IgD-negative memory B cell (primary cell): Measurements from ENCODE around the gene LGR4. TPM values are rescaled to one million over a fixed set of nuclear protein-coding genes. Genes with fewer than 3 reads are reported as not detected.
A peak's percentile ranks its signal among the peaks of the same experiment; 100 is the strongest.

Source experiments
- H3K27ac Mint-ChIP-seq, 3 donors: one replicate each; pipeline ENCODE4 v1.8.0; 2020 to 2022; ENCODE audit warnings: mild to moderate bottlenecking in 3 of 3, mixed read lengths in 3 of 3, moderate library complexity in 1 of 3
- H3K27me3 Mint-ChIP-seq: one replicate; pipeline ENCODE4 v1.8.0; 2021; ENCODE audit warnings: mixed read lengths
- H3K36me3 Mint-ChIP-seq: one replicate; pipeline ENCODE4 v1.8.0; 2020; ENCODE audit warnings: mild to moderate bottlenecking, mixed read lengths
- H3K4me1 Mint-ChIP-seq, 3 donors: one replicate each; pipeline ENCODE4 v1.8.0; 2020 to 2022; ENCODE audit warnings: mixed read lengths in 3 of 3, mild to moderate bottlenecking in 1 of 3
- H3K4me3 Mint-ChIP-seq, 4 donors: one replicate each; pipeline ENCODE4 v1.8.0; 2020 to 2022; ENCODE audit warnings: mild to moderate bottlenecking in 4 of 4, mixed read lengths in 4 of 4, moderate library complexity in 3 of 4
- H3K9me3 Mint-ChIP-seq, 3 donors: one replicate each; pipeline ENCODE4 v1.8.0; 2020 to 2021; ENCODE audit warnings: mixed read lengths in 3 of 3, mild to moderate bottlenecking in 1 of 3
- polyA plus RNA-seq: library from polyadenylated mRNA; unstranded; fragments of 300-500 nt; fragmentation: Illumina TruSeq; gene quantifications from one replicate; pipeline ENCODE4 v1.2.3, GENCODE V29; 2021

The LGR4 gene
- polyA plus RNA-seq, 1 donor from 2014 or later, result 0.55 TPM

DNA sequence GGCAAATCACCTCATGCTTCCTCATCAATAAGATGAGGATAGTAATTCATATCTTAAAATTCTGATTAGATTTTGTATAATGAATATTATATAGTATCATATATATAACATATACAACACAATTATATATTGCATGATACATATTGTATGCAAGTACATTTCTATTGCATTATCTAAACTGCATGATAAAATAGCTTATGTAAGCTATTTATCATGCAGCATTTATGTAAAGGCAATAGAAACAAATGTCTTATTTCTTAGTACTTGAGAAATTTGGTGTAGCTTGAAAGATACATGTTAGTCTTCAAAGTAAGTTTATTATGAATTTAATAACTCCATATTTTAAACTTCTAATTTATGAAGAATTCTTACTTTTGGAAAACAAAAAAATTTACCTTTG lies 28.5 kb upstream of the LGR4 start:
- Mint-ChIP-seq H3K4me3 (no peak overlapping the region), H3K27ac (no peak overlapping the region), H3K36me3 (no peaks in the 10 kb centered on the region), H3K27me3 (no peaks in the 10 kb centered on the region), H3K4me1 (peaks cover 22 to 27% (median 27%) of the 10 kb centered on the region in 3 donors), H3K9me3 (no peaks in the 10 kb centered on the region)

DNA sequence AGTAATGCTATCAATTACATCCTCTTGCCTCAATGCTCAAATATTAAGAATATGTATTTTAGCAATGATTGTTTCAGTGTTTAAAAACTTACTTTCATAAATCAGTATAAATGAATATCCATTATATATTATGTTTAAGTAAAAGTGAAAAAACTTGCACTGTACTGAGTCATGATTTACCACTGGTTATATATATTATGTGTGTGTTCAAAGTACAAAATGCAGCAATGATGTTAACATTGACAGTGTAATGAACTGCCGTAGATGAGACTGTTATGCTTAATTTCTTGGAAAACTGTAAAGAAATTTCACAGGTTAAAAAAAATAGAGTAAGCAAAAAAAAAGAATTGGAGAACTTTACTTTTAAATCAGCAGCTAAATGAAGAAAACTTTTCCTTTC lies 25.3 kb upstream of the LGR4 start:
- Mint-ChIP-seq H3K4me1 (peaks cover 6 to 13% (median 11%) of the 10 kb centered on the region in 3 donors), H3K27ac (no peak overlapping the region), H3K36me3 (no peaks in the 10 kb centered on the region), H3K9me3 (no peaks in the 10 kb centered on the region), H3K27me3 (no peaks in the 10 kb centered on the region), H3K4me3 (no peak overlapping the region)

DNA sequence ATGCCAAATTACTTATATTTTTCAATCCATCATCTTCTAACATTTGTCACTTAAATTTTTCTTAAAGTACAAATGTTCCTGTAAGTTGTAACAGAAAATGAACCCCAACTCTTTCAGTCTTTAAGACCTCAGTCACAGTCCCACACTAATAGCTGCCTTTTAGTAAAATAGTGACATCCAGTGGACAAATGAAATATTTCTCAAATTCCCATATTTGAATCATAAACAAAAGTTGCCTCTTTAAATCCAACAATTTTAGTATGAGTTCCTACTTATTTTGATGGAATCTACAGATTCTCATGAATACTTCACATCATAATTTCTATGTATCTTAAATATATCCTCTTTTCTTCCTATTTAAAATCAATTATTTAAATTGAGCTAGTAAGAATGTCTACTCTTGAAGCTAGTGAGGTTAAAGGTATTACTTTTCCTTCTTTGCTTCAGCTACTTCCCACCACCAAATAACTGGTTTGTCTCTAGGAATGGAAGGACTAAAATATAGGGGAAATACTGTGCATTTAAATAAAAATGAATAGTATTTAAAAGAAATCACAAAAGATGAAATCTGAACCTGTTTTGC lies 24.8 kb upstream of the LGR4 start:
- Mint-ChIP-seq H3K27ac (no peak overlapping the region), H3K4me1 (peaks cover 4 to 13% (median 8%) of the 10 kb centered on the region in 3 donors), H3K27me3 (no peaks in the 10 kb centered on the region), H3K9me3 (no peaks in the 10 kb centered on the region), H3K4me3 (no peak overlapping the region), H3K36me3 (no peaks in the 10 kb centered on the region)

DNA sequence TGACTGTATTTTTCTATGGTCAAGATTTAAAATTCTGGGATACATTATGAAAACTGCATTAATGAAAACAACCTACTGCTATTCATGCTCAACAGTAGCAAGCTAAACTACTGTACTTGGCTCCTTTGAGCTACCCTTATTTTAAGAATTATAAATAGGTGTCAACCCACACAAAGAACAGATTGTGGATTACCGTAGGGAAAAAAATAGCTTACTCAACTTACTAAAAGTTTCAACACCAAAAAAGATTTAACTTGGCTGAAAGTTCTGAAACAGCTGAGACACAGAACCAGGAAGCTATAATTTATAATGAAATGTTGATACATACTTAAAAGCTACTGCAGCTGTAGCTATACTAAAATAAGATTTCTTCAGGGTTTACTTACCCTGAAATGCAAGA lies 23.9 kb upstream of the LGR4 start:
- Mint-ChIP-seq H3K36me3 (no peaks in the 10 kb centered on the region), H3K4me3 (no peak overlapping the region), H3K9me3 (no peaks in the 10 kb centered on the region), H3K27ac (no peak overlapping the region), H3K27me3 (no peaks in the 10 kb centered on the region), H3K4me1 (peaks cover 0 to 13% (median 4%) of the 10 kb centered on the region in 3 donors)

DNA sequence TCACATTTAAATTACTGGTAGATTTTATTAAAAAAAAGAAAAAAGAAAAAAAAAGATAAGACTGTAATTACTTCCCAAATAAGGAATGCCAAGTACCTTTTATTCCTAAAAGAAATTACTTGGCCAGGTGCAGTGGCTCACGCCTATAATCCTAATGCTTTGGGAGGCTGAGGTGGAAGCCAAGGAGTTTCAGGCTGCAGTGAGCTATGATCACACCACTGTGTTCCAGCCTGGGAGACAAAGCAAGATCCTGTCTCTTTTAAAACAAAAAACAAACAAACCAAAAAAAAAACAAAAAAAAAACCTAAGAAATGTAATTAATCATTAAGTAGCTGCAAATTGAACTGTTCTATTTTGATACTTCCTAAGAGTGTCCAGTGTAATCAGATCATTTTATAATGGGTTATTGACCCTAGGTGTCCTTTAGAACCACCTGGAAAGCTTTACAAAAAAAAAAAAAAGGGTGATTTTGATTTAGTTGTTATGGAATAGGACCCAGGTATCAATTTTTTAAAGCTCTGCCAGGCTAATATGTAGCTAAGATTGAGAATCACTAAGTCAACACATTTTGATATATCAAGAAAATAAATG lies 23.2 kb upstream of the LGR4 start:
- Mint-ChIP-seq H3K4me3 (no peak overlapping the region), H3K27ac (no peak overlapping the region), H3K27me3 (no peaks in the 10 kb centered on the region), H3K9me3 (no peaks in the 10 kb centered on the region), H3K36me3 (no peaks in the 10 kb centered on the region), H3K4me1 (peaks cover 0 to 13% (median 4%) of the 10 kb centered on the region in 3 donors)

DNA sequence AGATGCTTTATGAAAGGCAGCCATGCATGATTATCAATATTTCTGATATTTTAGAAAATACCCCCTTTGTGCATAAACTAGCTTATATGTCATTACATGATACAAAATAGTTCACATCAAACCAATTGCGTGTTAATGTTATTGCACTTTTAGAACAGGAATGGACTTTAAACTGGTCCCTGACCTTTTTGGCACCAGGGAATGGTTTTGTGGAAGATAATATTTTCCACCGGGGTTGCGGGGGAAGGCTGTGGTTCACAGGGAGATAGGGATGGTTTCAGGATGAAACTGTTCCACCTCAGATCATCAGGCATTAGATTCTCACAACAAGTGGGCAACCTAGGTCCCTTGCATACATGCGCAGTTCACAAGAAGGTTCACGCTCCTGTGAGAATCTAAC lies 16.5 kb upstream of the LGR4 start:
- no peak overlapping the region for H3K27ac Mint-ChIP-seq
- no peak overlapping the region for H3K4me3 Mint-ChIP-seq
- no peaks in the 10 kb centered on the region for H3K27me3 Mint-ChIP-seq
- peaks cover 0 to 2% (median 0%) of the 10 kb centered on the region in 3 donors for H3K4me1 Mint-ChIP-seq
- peaks cover 4% of the 10 kb centered on the region for H3K36me3 Mint-ChIP-seq
- H3K9me3 Mint-ChIP-seq, result no peaks in the 10 kb centered on the region

GRCh38 chr11:27487706-27488105 lies 15.1 kb upstream of the LGR4 start:
- Mint-ChIP-seq H3K27ac (no peak overlapping the region), H3K4me1 (peaks cover 0 to 2% (median 0%) of the 10 kb centered on the region in 3 donors), H3K4me3 (no peak overlapping the region)

GRCh38 chr11:27485930-27486773 lies 13.6 kb upstream of the LGR4 start:
- Mint-ChIP-seq H3K27me3 (no peaks in the 10 kb centered on the region), H3K4me3 (no peak overlapping the region), H3K4me1 (peaks cover 0 to 2% (median 0%) of the 10 kb centered on the region in 3 donors), H3K36me3 (peaks cover 6% of the 10 kb centered on the region), H3K27ac (peak overlapping the region in 1 of 3 donors; percentile 21), H3K9me3 (no peaks in the 10 kb centered on the region)

More at GRCh38 chr11:27487706-27488105, 15.1 kb upstream of the LGR4 start:
- Mint-ChIP-seq H3K9me3 (no peaks in the 10 kb centered on the region), H3K27me3 (no peaks in the 10 kb centered on the region), H3K36me3 (peaks cover 6% of the 10 kb centered on the region)

- H3K27me3 Mint-ChIP-seq, result no peaks in the 10 kb centered on the region
- peaks cover 2% of the 10 kb centered on the region for H3K36me3 Mint-ChIP-seq
- H3K4me3 Mint-ChIP-seq, result no peak overlapping the region
- H3K4me1 Mint-ChIP-seq, result peaks cover 0 to 2% (median 0%) of the 10 kb centered on the region in 3 donors
- H3K9me3 Mint-ChIP-seq, result no peaks in the 10 kb centered on the region
- no peak overlapping the region for H3K27ac Mint-ChIP-seq
Observed at GRCh38 chr11:27482793-27483192, 10.2 kb upstream of the LGR4 start.

DNA sequence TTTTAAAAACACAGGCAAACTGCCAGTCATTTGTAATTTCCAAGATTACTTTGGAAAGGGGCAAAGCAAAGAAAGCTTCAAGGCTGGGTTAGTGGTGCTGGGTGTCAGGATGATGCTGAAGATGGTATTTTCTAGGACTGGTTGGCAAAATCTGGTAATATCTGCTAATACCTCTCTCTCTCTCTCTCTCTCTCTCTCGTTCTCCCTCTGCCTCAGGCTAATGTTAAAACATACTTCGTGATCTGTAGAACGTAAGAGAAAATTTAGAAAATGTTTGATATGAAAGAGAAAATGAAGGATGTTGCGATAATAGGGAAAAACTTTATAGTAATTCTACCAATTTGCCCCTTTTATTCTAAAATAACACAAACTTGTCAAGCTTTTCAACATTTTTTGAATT lies 9.4 kb upstream of the LGR4 start:
- Mint-ChIP-seq H3K36me3 (peaks cover 3% of the 10 kb centered on the region), H3K27ac (no peak overlapping the region)

DNA sequence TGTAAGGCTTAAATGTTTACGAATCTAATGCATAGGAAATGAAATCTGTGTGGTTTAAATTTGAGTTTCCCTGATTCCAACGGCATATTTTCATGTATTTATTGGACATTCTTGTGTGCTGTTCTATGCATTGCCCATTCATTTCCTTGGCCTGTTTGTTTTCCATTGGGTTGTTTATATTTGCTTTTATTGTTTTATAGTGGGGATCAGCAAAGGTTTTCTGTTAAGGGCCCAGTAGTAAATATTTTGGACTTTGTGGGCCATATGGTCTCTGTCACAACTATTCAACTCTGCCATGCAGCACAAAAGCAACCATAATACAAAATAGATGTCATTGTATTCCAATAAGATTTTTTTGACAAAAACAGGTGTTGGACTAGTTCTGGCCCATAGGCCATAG lies 5.2 kb upstream of the LGR4 start:
- Mint-ChIP-seq H3K36me3 (peaks cover 2% of the 10 kb centered on the region), H3K4me3 (no peak overlapping the region), H3K27ac (no peak overlapping the region), H3K9me3 (no peaks in the 10 kb centered on the region), H3K4me1 (peaks cover 2 to 7% (median 5%) of the 10 kb centered on the region in 3 donors), H3K27me3 (no peaks in the 10 kb centered on the region)

More for the DNA sequence above, 9.4 kb upstream of the LGR4 start:
- H3K4me1 Mint-ChIP-seq, result peaks cover 0 to 2% (median 0%) of the 10 kb centered on the region in 3 donors
- no peaks in the 10 kb centered on the region for H3K27me3 Mint-ChIP-seq
- H3K4me3 Mint-ChIP-seq, result no peak overlapping the region
- no peaks in the 10 kb centered on the region for H3K9me3 Mint-ChIP-seq

DNA sequence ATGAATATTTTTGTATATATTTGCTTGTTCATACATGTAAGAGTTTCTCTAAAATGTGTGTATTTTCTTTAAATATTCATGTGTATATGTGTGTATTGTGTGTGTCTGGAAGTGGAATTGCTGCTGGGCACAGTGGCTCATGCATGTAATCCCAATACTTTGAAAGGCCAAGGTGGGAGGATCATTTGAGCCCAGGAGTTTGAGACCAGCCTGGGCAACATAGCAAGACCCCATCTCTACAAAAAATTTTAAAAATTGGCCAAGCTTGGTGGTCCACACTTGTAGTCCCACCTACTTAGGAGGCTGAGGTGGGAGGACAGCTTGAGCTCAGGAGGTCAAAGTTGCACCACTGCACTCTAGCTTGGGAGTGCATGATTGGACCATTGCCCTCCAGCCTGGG lies 4.7 kb upstream of the LGR4 start:
- Mint-ChIP-seq H3K9me3 (no peaks in the 10 kb centered on the region), H3K4me3 (no peak overlapping the region), H3K27me3 (no peaks in the 10 kb centered on the region), H3K27ac (no peak overlapping the region), H3K4me1 (peaks cover 2 to 11% (median 10%) of the 10 kb centered on the region in 3 donors), H3K36me3 (peaks cover 4% of the 10 kb centered on the region)

DNA sequence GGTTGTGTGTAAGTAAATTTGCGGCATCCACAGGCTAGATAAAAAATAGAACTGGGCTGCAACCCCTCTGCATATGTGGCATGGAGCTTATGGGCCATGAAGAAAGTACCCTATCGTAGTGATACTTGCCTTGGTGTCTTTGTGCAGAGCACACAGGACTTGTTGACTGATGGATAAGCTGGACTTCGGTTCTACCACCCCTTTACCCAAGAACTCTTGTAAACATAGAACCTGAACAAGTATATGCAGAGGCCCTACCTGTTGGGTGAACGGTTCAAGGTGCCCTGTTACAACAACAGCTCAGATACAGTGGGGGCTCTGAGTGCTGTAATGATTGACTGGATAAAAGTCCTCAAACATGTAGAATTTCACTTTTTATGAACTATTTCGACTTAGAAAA lies 3.0 kb upstream of the LGR4 start:
- Mint-ChIP-seq H3K4me1 (peaks cover 12 to 16% (median 13%) of the 10 kb centered on the region in 3 donors), H3K27me3 (no peaks in the 10 kb centered on the region), H3K9me3 (no peaks in the 10 kb centered on the region), H3K27ac (peak overlapping the region in 1 of 3 donors; percentile 6), H3K4me3 (no peak overlapping the region), H3K36me3 (peaks cover 4% of the 10 kb centered on the region)

- Mint-ChIP-seq H3K36me3 (peaks cover 4% of the 10 kb centered on the region), H3K4me1 (peaks cover 16 to 27% (median 25%) of the 10 kb centered on the region in 3 donors), H3K27me3 (peaks cover 5% of the 10 kb centered on the region), H3K4me3 (peak overlapping the region; percentile 92 to 99 (median 96)), H3K9me3 (no peaks in the 10 kb centered on the region), H3K27ac (peak overlapping the region in 1 of 3 donors; percentile 29)
Observed at GRCh38 chr11:27473017-27473406, 422 bp upstream of the LGR4 start.

DNA sequence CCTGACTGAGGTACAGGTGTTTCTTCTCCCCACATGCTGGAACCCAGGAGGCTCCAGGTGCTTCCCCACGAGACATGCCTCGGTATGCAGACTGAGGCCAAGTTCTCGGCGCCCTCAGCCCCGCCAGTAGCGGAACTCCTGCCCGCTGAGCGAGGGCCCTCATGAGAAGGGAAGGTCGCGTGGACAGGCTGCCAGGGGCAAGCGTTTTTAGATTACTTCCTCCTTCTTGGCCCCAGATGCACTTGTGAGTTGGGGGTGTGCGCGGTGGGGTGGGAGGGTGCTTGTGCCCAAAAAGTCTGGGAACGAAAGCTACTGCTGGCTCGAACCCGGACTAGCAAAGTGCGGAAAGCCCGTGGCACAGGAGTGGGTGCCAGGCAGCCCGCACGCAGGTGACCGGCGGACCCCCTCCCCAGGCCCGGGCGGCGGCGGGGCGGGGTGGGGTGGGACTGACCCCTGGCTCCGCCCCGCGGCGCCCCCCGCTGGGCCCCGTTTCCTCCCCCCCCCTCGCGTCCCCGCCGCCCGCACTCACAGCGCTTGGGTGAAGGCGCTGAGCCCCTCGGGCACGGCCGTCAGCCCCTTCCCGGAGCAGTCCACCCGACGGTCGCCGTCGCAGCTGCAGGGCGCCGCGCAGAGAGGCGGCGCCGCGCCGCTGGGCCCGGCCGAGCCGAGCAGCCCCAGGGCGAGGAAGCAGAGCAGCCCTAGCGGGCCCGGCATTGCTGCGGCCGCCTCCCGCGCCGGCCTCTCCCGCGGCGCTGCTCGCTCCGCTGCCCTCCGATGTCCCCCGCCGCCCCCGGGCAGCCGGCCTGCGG lies 797 bp downstream of the LGR4 start:
- peaks cover 16 to 27% (median 25%) of the 10 kb centered on the region in 3 donors for H3K4me1 Mint-ChIP-seq
- peak overlapping the region; percentile 41 to 94 (median 90) for H3K4me3 Mint-ChIP-seq
- H3K36me3 Mint-ChIP-seq, result peaks cover 1% of the 10 kb centered on the region
- H3K9me3 Mint-ChIP-seq, result no peaks in the 10 kb centered on the region
- H3K27me3 Mint-ChIP-seq, result peaks cover 5% of the 10 kb centered on the region
- H3K27ac Mint-ChIP-seq, result no peak overlapping the region
